Memory B cell (primary cell): ENCODE measurements around the gene KLHDC4.
"Not testable (repeated sequence)": the region's sequence is repeated elsewhere in the genome, so short reads cannot be mapped to it uniquely, and the experiment has no call there.

Experiments used
- ATAC-seq: fragments of 150-1000 bp; cut with Tn5 transposase; 2 replicates; pipeline ENCODE4 v1.10.0; 2021; ENCODE audit warnings: low read depth, mild to moderate bottlenecking, moderate library complexity
- DNase-seq, 2 donors: peaks; one replicate each; pipeline ENCODE4 v3.0.0; 2022; ENCODE audit warnings: low spot score in 2 of 2
- H3K27ac Mint-ChIP-seq: one replicate; pipeline ENCODE4 v1.8.0; 2022; ENCODE audit warnings: mild to moderate bottlenecking, moderate library complexity, mixed read lengths
- H3K27me3 Mint-ChIP-seq: one replicate; pipeline ENCODE4 v1.8.0; 2022; ENCODE audit warnings: mixed read lengths
- H3K36me3 Mint-ChIP-seq: one replicate; pipeline ENCODE4 v1.8.0; 2022; ENCODE audit warnings: mild to moderate bottlenecking, mixed read lengths
- H3K4me1 Mint-ChIP-seq: one replicate; pipeline ENCODE4 v1.8.0; 2022; ENCODE audit warnings: mixed read lengths
- H3K4me3 Mint-ChIP-seq: one replicate; pipeline ENCODE4 v1.8.0; 2022; ENCODE audit warnings: mild to moderate bottlenecking, moderate library complexity, mixed read lengths
- H3K9me3 Mint-ChIP-seq: one replicate; pipeline ENCODE4 v1.8.0; 2022; ENCODE audit warnings: mixed read lengths

KLHDC4 gene

DNA sequence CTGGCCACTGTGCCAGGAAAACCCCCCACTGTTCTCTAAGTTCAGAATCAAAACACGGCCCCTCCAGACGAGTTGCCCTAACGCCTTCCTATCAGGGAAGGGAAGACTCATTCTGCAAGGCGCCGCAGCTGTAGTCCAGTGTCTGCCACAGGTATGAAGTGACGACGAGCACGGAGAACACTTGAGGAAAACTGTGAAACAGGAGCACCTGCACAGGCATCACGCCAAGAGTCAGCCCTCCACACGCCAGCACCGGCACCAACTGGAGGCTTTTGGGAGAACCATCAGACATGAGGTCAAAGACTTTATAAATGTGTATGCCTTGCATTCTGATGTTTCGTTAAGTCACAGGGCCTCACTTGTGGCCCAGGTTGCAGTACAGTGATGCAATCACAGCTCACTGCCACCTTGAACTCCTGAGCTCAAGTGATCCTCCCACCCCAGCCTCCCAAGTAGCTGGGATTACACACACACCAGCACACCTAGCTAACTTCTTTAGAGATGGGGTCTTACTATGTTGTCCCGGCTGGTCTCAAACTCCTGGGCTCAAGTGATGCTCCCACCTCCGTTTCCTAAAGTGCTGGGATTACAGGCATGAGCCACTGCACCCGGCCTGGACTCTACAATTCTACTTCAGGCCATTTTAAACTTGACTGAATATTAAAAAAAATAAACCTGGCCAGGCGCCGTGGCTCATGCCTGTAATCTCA lies 22.9 kb downstream of the KLHDC4 start:
- Mint-ChIP-seq H3K9me3 (no peaks in the 10 kb centered on the region), H3K4me1 (peaks cover 4% of the 10 kb centered on the region), H3K27me3 (no peaks in the 10 kb centered on the region), H3K4me3 (no peak overlapping the region), H3K27ac (no peak overlapping the region), H3K36me3 (peaks cover 23% of the 10 kb centered on the region)
- DNase-seq (no peak), ATAC-seq (no peak)

DNA sequence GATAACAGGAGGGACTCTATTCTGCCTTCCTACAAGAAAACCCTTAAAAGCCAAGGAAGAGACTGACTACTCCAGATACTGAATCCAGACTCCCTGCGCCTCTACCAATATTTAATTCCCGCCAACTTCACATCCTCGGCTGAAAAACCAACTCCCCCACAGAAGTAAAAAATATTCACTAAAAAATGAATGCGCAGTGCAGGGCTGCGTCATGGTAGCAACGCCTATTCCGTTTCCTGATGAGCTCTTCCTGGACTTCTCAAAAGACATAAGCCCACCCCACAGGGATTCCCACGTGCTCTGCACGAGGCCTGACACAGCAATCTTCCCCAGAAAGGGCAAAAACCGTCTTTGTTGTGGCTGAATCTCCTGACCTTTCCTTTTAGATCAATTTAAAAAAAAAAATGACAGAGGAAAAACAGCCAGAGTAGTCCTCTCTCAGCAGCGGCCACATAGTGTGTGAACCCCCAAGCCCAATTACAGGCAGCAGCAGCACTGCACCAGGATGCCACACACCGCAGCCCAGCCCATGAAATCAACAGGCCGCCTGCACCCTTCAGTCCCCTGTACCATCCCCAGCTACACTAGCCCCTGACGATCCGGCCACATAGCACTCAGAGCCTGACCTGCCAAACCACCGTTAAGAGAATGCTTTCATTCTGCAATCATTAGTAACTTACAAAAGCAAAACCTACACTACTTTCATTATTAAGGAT lies 23.9 kb downstream of the KLHDC4 start:
- no peak for ATAC-seq
- no peak for DNase-seq
- Mint-ChIP-seq H3K27ac (peak overlapping the region; percentile 26), H3K4me1 (peaks cover 4% of the 10 kb centered on the region), H3K4me3 (no peak overlapping the region), H3K9me3 (no peaks in the 10 kb centered on the region), H3K27me3 (no peaks in the 10 kb centered on the region), H3K36me3 (peaks cover 22% of the 10 kb centered on the region)

DNA sequence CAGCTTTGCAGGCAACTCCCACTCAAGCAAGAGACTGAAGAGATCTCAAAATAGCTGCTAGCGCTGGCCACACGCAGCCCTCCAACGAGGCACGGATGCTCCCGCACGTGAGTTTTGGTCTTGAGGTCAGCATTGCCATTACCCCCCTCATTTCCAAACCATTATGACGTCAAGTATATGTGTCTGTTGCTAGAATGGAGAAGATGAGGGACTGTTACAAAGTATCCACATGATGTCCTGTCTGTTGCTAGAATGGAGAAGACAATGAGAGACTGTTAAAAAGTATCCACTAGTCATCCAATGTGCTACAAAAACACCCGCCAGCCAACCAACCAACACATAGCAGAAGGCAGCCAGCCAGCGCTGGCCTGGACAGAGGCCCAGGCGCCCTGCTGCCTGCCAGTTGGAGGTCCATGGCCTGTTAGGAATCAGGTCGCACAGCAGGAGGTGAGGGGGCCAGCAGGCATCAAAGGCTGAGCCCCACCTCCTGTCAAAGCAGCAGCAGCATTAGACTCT lies 24.8 kb downstream of the KLHDC4 start:
- H3K36me3 Mint-ChIP-seq, result peaks cover 18% of the 10 kb centered on the region
- H3K27ac Mint-ChIP-seq, result no peak overlapping the region
- no peak overlapping the region for H3K4me3 Mint-ChIP-seq
- H3K4me1 Mint-ChIP-seq, result peaks cover 4% of the 10 kb centered on the region
- ATAC-seq, result no peak
- no peak for DNase-seq
- no peaks in the 10 kb centered on the region for H3K9me3 Mint-ChIP-seq
- H3K27me3 Mint-ChIP-seq, result no peaks in the 10 kb centered on the region

DNA sequence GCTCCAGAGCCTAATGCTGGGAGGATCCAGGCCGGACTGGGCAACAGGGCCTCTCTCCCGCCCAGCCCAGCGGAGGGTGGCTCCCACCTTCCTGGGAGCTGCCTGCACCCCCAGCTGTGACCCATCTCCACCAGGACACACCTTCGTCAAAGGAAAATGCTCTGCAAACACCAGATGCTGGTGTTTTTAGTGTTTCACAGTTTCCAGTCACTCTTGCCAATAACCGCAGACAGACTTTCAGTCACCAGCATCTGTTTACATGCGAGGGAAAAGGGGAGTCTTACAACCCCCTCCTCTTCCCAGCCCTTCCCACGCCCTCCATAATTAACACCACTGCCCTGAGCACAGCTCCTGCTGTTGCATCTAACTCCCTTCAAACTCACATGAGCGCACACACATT lies 25.3 kb downstream of the KLHDC4 start:
- Mint-ChIP-seq H3K27me3 (no peaks in the 10 kb centered on the region), H3K4me3 (no peak overlapping the region), H3K27ac (no peak overlapping the region), H3K4me1 (peaks cover 4% of the 10 kb centered on the region), H3K36me3 (peaks cover 20% of the 10 kb centered on the region), H3K9me3 (no peaks in the 10 kb centered on the region)
- ATAC-seq, result no peak
- DNase-seq, result no peak

DNA sequence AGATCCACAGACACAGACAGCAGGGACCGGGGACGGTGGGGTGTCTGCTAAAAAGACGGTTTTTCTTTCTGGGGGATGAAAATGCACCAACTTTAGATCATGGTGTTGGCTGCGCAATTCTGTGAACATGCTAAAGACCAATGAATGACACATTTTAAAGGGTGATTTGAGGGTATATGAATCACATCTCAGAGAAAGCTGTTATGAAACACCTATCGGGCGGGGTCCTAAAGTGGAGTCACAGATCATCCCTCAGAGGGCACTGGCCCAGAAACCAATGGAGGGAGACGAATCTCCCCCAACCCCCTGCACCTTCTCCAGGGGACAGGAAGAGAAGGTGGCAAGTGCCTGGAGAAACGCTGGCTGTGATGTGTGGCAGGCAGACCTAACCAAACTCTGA lies 26.0 kb downstream of the KLHDC4 start:
- peaks cover 17% of the 10 kb centered on the region for H3K36me3 Mint-ChIP-seq
- ATAC-seq, result no peak
- no peak overlapping the region for H3K27ac Mint-ChIP-seq
- peaks cover 4% of the 10 kb centered on the region for H3K4me1 Mint-ChIP-seq
- H3K27me3 Mint-ChIP-seq, result no peaks in the 10 kb centered on the region
- no peaks in the 10 kb centered on the region for H3K9me3 Mint-ChIP-seq
- no peak overlapping the region for H3K4me3 Mint-ChIP-seq
- no peak for DNase-seq

DNA sequence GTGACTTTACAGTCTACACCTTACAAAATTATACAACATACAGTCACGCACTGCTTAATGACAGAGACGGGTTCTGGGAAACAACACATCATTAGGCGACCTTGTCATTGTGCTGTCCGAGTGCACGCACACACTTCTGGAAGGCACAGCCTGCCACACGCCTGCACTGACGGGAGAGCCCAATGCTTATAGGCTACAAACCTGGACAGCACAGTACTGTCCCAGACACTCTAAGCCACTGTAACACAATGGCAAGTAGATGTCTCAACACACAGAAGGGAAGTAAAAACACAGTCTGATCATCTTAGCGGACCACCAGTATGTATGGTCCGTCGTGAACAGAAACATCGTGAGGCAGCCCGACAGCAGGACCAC lies 29.8 kb downstream of the KLHDC4 start:
- no peak for ATAC-seq
- Mint-ChIP-seq H3K36me3 (peaks cover 18% of the 10 kb centered on the region), H3K9me3 (no peaks in the 10 kb centered on the region), H3K27me3 (no peaks in the 10 kb centered on the region), H3K4me1 (no peaks in the 10 kb centered on the region), H3K27ac (no peak overlapping the region), H3K4me3 (no peak overlapping the region)
- no peak for DNase-seq

DNA sequence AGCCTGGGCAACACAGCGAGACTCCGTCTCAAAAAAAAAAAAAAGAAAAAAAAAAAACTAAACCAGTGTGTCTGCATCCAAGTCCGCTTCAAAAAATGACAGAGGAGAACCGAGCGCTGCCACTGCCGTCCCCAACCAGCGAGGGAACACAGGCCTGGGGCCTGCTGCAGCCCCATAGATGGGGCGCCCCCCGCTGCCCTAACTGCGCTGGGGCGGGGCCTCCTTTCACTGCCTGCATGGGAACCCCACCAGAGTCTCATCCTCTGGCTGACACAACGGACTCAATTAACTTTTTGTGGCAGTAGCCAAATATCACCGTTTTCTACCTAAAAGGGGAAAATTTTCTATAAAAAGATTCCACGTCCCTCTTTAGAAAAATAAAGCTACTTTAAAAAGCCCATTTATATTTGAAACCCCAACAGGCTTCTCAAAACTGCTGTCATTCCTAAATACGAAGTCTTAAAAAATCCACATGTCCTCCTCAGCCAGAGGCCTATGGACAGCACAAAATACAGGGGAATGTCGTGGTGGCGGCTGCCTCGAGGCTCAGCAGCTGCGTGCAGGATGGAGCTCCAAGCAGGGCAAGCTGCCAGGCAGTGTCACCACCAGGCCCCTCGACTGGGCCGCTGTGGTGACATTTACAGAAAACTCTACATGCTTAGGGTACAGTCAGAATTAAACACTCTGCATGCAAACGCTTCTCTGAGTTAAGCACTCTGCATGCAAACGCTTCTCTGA lies 30.3 kb downstream of the KLHDC4 start:
- Mint-ChIP-seq H3K36me3 (peaks cover 16% of the 10 kb centered on the region), H3K4me1 (no peaks in the 10 kb centered on the region), H3K4me3 (no peak overlapping the region), H3K27me3 (no peaks in the 10 kb centered on the region), H3K9me3 (no peaks in the 10 kb centered on the region), H3K27ac (no peak overlapping the region)
- DNase-seq (no peak), ATAC-seq (no peak)

DNA sequence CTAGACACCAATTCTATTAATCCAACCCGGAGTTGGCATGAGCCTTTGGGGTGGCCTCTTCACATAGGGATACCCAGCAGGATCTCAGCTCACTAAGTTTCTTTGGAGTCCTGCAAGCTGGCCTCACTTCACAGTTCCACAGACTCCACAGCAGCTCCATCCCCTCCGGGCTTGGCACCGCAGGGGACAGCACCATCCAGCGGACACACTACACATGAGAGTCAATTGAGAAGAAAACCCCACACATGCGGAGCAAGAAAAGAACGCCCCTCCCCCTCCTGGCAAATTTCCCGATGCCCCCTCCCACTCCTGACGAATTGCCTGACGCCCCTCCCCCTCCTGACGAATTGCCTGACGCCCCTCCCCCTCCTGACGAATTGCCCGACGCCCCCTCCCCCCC lies 31.1 kb downstream of the KLHDC4 start:
- Mint-ChIP-seq H3K27ac (no peak overlapping the region), H3K36me3 (peaks cover 18% of the 10 kb centered on the region), H3K4me3 (no peak overlapping the region)

DNA sequence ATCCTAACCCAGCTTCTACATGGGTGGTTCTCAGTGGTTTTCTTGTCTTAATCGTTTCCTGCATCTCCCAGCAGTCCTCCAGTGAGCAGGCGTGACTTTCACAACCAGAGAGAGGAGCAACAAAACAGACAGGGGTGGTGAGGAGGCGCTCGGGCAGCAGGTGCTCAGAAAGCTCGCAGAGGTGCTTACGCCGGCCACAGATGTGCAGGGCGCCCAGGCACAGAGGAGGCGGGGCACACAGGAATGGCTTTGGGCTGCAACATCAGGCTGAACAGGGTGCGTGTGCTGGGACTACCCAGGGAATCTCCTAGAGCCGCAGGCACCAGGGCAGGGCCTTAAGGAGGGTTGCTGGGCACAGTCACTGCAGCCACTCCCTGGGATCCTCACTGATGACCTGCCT lies 32.6 kb downstream of the KLHDC4 start:
- Mint-ChIP-seq H3K36me3 (peaks cover 19% of the 10 kb centered on the region), H3K4me3 (no peak overlapping the region), H3K27me3 (no peaks in the 10 kb centered on the region), H3K9me3 (no peaks in the 10 kb centered on the region), H3K27ac (no peak overlapping the region), H3K4me1 (no peaks in the 10 kb centered on the region)
- no peak for DNase-seq
- no peak for ATAC-seq

More for the DNA sequence above, 31.1 kb downstream of the KLHDC4 start:
- no peaks in the 10 kb centered on the region for H3K9me3 Mint-ChIP-seq
- H3K27me3 Mint-ChIP-seq, result no peaks in the 10 kb centered on the region
- DNase-seq, result no peak
- H3K4me1 Mint-ChIP-seq, result no peaks in the 10 kb centered on the region
- no peak for ATAC-seq

DNA sequence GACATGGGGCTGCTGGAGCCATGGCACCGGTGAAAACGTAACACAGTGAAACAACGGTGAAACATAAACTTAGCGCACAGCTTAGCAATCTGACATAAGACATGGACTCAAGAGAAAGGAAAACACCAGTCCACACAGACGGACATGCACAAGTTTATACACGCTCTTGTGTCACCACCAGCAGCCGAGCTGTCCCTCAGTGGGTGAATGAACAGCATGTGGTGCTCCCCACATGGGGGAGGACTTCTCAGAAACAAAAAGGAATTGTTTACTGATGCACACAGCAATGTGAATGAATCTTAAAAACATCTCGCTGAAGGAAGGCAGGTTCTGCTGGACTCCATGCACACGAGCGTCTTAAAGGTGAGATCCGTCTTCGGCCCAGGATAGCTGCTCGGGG lies 34.2 kb downstream of the KLHDC4 start:
- peaks cover 31% of the 10 kb centered on the region for H3K36me3 Mint-ChIP-seq
- ATAC-seq (no peak), DNase-seq (no peak)
- no peak overlapping the region for H3K27ac Mint-ChIP-seq
- no peak overlapping the region for H3K4me3 Mint-ChIP-seq
- H3K9me3 Mint-ChIP-seq, result no peaks in the 10 kb centered on the region
- no peaks in the 10 kb centered on the region for H3K4me1 Mint-ChIP-seq
- no peaks in the 10 kb centered on the region for H3K27me3 Mint-ChIP-seq

DNA sequence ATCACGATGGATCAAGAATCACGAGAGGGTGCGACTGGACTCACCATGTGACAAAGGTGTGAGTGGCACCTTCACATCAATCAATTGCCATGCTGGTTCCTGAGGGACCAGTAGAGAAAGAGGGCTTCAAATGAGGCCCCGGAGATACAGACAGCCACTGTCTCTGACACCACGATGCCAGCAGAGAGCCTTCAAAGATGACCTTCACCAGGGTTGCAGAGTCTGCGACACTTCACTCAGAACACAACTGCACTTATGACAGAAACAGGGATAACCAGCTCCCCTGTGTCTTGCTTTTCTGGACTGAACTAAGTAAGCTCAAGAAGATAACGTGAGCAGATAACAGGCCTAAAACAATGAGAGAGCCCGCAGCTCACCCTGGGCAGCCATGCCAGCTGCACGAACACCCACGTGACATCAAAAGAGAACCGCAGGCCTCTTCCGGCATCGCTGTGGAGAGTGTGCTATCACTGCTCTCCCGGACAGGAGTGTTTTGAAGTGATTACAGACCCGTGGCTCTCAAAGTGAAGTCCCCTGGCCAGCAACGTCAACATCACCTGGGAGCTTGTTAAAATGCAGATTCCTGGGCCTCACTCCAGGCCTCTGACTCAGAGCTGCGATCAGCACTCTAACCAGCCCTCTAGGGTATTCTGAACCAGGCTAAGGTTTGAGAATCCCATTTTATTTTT lies 36.4 kb downstream of the KLHDC4 start:
- H3K27me3 Mint-ChIP-seq, result no peaks in the 10 kb centered on the region
- H3K36me3 Mint-ChIP-seq, result peaks cover 29% of the 10 kb centered on the region
- H3K4me3 Mint-ChIP-seq, result peak overlapping the region; percentile 21
- peak overlapping the region; percentile 49 for H3K27ac Mint-ChIP-seq
- no peaks in the 10 kb centered on the region for H3K9me3 Mint-ChIP-seq
- ATAC-seq, result peak; percentile 80
- peaks cover 10% of the 10 kb centered on the region for H3K4me1 Mint-ChIP-seq
- peak in 1 of 2 donors; percentile 11 for DNase-seq

DNA sequence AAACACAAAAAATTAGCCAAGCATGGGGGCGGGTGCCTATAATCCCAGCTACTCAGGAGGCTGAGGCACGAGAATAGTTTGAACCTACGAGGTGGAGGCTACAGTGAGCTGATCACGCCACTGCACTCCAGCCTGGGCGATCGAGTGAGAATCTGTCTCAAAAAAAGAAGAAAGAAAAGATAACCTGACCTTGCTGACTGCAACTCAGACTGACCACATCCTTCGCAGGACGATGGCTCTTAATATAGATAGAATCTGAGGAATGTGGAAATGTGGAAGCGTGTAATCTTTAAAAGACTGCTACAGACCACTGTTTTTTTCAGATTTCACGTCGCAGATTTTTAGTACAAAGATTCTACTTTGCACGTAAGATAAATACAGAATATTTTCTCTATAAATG lies 37.8 kb downstream of the KLHDC4 start:
- peaks cover 32% of the 10 kb centered on the region for H3K36me3 Mint-ChIP-seq
- no peaks in the 10 kb centered on the region for H3K9me3 Mint-ChIP-seq
- H3K27ac Mint-ChIP-seq, result no peak overlapping the region
- ATAC-seq (no peak), DNase-seq (no peak)
- peaks cover 15% of the 10 kb centered on the region for H3K4me1 Mint-ChIP-seq
- no peak overlapping the region for H3K4me3 Mint-ChIP-seq
- no peaks in the 10 kb centered on the region for H3K27me3 Mint-ChIP-seq

DNA sequence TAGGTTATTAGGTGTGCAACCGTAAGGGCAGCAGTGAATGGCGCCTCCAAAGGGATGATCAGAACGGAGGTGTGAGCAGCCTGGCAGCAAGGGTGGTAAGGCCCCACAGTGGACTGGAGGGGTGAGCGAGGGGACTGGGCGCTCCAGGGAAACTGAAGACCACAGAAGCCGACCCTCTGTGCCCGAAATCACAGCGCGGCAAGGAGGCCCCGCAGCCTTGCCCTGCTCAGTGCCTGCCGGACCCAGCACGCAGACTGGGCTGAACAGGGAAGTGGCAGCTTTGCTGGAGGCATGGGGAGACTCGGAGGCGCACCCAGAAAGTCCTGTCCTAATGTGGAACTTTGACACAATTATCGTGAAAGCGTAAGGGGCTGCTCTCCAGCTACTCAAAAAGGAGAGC lies 38.4 kb downstream of the KLHDC4 start:
- ATAC-seq, result no peak
- Mint-ChIP-seq H3K9me3 (no peaks in the 10 kb centered on the region), H3K4me3 (no peak overlapping the region), H3K27me3 (no peaks in the 10 kb centered on the region), H3K4me1 (peaks cover 18% of the 10 kb centered on the region), H3K36me3 (peaks cover 37% of the 10 kb centered on the region), H3K27ac (peak overlapping the region; percentile 78)
- DNase-seq, result no peak

DNA sequence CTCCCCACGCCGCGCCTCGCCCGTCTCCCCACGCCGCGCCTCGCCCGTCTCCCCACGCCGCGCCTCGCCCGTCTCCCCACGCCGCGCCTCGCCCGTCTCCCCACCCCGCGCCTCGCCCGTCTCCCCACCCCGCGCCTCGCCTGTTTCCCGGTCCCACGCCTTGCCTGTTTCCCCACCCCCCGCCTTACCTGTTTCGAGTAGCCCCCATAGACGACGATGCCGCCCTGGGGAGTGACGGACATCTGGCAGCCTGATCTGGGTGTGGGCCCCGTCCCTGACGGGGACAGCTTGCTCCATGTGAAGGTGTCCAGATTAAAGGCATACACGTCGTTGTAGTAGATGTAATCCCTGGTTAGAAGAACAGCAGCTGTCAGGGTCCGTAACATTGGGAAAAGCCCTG lies 39.2 kb downstream of the KLHDC4 start:
- H3K27ac Mint-ChIP-seq, result peak overlapping the region; percentile 78

More for the DNA sequence above, 39.2 kb downstream of the KLHDC4 start:
- Mint-ChIP-seq H3K4me1 (peaks cover 19% of the 10 kb centered on the region), H3K36me3 (peaks cover 39% of the 10 kb centered on the region)
- not testable (repeated sequence) for ATAC-seq, H3K9me3 Mint-ChIP-seq, H3K27me3 Mint-ChIP-seq, DNase-seq, H3K4me3 Mint-ChIP-seq
